UCSD-AML1 (cell line): Measurements from ENCODE around the gene SIRT5.

Experiments used
- DNase-seq: peaks from one replicate; lab custom pipeline; 2025; ENCODE audit not compliant: unreplicated experiment; lab: John Stamatoyannopoulos, UW

Gene SIRT5

DNA sequence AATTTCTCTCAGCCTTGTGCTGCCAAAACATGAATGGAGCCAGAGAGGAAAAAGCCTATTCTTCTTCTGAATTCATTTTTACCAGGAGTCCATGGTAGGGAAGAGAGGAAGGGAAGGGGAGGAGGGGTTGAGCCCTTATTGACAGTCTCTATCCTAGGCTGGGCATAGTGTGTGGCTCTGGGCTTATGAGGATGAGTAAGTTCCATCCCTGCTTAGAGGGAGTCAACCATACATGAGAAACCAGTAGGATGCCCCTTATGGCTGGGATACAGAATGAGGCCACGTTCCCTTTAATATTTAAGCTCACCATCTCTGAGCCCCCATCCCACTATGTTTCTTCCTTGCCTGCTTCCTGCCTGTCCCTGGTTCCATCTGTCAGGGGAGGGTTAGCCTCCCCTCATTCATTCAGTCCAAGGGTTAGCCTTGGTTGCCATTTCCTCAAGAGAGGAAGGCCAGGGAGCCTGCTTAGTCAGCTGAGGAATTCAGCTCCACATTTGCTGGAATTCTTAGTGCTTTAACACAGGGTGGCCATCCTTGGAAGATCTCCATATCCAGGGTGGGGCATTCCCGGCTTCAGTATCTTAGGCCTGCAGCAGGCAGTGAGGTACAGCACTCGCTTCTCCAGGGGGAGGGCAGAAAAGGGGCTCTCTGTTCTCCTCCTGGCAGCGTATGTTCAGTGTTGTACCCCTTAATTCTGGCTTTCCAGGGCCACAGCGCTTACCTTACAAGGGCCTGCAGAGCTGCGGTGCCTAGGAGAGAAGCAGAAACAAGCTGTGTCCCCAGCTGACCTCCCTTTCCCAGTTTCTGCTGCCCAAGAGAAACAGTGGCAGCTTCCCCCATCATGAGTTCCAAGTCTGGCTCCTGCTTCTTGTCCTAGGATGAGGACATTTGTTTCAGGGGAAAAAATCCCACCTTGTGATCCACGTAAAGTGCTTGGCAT, 12.5 kb downstream of the SIRT5 start:
- DNase-seq, result no peak

DNA sequence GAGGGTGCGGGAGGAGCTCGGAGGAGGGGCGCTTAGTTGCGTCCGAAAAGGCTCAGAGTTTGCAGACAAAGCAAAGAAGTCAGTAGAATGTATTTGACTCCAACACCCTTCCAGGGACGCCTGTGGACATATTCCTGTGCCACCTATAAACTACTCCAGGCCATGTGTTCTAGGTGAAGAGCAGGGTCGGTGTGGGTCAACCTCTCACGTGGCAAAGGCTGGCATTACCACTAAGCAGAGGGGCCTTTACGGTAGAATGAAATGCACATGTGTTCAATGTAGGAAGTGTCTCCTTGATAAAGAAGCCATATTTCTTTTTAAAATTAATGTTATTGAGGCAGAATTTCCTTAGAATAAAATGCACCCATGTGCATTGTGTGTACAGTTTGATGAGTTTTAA, 15.4 kb downstream of the SIRT5 start:
- DNase-seq, result no peak

DNA sequence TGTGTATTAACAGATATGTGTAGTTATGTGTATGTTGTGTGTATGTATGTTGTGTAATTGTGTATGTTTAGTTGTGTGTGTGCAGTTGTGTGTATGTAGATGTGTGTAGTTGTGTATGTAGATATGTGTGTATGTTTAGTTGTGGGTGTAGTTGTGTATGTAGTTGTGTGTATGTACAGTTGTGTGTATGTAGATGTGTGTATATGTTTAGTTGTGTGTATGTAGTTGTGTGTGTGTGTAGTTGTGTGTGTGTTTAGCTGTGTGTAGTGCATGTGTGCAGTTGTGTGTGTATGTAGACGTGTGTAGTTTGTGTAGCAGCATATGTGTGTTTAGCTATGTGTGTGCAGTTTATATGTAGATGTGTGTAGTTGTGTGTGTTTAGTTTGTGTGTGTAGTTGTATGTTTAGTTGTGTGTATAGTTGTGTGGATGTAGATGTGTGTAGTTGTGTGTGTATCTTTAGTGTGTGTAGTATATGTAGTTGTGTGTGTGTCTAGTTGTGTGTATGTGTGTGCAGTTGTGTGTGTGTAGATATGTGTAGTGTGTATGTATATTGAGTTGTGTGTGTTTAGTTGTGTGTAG, 16.3 kb downstream of the SIRT5 start:
- DNase-seq, result no peak

DNA sequence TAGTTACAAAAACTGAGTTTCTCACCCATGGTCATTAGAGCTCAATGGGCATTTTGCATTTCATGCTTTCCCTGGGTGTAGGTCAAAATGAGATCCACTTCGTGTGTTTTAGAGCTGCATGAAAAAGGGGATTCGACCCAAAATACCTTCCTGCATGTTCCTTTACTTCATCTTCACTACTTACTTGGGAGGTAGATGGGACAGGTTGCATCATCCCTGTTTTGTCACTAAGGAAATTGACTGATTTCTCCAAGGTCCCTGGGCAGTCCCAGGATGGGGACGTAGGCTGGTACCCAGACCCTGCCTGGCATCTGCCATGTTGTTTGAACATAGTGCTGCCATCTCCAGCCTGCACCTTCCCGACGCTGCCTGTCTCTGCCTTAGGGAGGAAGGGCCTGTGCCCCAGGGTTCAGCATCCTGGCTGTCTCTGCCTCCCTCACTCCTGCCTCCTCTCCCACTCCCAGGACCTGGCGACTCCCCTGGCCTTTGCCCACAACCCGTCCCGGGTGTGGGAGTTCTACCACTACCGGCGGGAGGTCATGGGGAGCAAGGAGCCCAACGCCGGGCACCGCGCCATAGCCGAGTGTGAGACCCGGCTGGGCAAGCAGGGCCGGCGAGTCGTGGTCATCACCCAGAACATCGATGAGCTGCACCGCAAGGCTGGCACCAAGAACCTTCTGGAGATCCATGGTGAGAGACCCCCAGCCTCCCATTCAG, 17.0 kb downstream of the SIRT5 start:
- no peak for DNase-seq

DNA sequence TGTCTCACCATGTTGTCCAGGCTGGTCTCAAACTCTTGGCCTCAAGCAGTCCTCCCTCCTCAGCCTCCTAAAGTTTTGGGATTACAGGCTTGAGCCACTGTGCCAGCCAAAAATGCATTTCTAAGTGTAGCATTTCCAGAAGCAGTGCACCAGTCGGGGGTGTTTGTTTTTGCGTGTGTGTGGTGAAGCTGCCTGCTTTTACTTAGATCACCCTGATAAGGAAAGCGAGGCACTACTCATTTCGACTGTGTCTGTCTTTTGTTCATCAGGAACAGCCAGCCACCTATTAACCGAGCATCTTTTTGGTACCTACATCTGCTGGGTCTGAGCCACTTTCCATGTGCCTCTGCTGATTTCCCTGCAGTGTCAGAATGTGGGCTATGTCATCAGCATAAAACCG, 18.7 kb downstream of the SIRT5 start:
- no peak for DNase-seq

DNA sequence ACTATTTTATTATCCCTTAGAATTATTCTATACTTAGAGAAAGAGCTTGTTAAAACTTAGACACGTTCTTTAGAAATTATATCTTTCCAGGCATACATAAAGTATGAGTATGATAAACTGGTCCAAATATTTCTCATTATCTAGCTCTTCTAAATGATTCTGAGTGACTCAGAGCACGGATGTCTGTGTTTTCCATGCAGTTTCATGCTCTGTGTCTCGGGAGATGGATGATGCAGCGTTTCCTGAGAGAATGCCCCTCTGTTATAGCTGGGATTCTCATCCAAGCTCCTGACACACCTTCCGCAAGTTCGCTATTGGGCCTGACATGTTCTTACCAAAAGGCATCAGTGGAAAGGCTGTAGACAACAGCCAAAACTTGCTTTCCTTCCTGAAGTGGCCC, 19.3 kb downstream of the SIRT5 start:
- DNase-seq, result no peak

DNA sequence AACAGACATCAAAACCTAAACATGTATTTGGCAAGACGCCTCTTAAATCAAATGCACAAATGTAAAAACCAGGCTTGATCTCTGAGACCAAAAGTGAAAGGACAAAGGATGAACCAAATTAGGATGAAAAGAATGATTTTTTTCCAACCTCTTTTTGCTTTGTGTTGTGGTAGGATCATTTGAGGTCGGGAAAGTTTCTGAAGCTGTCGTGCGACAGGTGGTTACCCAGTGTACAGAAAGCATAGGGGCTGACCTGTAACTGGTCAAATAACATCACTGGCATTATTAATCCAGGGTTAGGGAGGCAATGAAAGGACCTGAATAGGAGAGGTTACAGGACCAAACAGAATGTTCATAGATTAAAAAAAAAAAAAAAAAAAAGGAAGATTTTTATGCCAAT, 22.7 kb downstream of the SIRT5 start:
- no peak for DNase-seq

DNA sequence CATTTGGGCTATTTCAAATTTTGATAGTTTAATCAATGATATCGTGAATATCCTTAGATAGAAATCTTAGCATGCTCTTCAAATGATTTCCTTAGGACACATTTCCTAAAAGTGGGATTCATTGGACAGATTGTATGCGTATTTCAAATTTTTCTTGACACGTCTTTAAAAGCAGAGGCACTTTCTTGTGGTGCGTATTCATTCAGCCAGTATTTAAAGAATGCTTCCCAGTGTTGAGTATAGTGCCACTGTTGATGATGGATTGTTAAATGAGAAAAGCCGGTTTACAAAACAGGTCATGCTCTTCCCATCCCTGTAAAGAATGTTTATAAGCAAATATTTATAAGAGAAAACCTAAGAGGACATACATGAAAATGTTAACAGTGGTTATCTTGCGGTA, 25.6 kb downstream of the SIRT5 start:
- DNase-seq, result no peak

DNA sequence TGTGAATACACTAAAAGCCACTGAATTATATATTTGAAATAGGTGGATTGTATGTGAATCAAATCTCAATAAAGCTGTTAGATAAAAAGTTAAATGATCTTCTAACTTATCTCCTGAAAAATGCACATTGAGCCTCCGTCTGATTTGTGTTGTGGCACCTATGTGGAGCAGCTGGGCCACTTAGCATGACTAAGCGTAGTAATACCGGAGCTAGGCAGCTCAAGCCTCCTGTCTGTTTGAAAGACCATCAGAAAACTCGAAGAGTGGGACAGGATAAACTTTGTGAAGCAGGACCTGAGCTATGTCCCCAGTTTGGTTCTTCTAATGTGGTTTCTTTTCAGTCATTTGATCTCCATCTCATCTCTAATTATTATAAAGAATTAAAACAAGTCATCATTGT, 29.7 kb downstream of the SIRT5 start:
- DNase-seq, result no peak

DNA sequence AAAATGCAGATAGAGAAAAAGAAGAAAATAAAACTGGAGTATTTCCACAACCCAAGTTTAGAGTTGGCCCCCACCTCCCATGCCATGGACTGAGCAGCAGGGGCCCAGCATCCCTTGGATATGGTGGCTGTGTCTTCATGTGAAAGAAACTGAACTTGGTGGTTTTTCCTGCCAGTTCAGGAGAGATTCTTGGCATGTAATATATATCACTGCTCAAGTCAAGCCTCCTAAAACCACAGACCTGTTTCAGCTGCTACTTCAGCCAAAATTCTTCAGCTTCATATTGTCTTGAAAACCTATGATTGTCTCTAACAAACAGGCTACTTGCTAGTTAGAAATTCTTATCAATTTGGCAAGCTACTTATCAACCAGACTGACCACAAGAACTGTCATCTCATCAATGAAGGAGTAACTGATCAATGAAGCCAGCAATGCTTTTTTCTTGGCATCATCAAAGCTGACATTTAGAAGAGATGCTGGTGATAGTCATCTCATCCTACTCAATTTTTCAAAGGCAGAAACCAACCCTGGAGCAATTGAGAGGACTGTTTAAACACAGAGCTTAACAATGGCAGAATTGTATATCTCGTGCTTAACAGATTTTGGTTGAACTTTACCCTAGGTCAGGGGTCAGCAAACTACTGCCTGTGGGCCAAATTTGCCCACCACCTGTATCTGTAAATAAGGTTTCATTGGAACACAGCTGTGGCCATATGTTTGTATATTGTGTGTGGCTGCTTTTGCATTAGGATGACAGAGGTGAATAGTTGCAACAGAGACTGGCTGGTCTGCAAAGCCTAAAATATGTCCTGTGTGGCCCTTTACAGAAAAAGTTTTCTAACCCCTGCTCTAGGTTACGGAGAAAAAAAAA, 30.4 kb downstream of the SIRT5 start:
- DNase-seq, result no peak

DNA sequence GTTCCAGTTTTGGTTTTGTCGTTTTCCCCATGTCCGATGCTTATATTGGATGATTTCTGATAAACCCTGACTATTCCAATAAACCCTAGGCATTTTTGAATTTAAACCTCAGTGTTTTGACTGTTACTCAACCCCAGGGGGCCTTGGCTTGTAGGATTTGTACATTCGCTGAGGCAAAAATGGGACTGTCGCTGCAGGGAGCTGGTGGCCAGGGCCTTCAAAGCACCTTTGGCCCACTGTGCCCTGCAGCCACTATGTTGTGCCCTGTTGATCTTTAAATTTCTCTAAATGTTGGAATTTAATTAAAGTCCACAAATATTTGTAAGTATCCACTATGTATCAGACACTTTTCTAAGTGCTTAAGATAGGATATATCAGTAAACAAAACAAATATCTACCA, 31.2 kb downstream of the SIRT5 start:
- no peak for DNase-seq

DNA sequence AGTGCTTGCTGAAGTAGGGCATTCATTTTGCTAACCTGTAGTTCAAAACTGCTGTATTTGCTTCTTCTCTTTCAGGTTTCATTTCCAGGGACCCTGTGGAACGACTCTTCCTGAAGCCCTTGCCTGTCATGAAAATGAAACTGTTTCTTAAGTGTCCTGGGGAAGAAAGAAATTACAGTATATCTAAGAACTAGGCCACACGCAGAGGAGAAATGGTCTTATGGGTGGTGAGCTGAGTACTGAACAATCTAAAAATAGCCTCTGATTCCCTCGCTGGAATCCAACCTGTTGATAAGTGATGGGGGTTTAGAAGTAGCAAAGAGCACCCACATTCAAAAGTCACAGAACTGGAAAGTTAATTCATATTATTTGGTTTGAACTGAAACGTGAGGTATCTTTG, 37.3 kb downstream of the SIRT5 start:
- DNase-seq, result no peak

DNA sequence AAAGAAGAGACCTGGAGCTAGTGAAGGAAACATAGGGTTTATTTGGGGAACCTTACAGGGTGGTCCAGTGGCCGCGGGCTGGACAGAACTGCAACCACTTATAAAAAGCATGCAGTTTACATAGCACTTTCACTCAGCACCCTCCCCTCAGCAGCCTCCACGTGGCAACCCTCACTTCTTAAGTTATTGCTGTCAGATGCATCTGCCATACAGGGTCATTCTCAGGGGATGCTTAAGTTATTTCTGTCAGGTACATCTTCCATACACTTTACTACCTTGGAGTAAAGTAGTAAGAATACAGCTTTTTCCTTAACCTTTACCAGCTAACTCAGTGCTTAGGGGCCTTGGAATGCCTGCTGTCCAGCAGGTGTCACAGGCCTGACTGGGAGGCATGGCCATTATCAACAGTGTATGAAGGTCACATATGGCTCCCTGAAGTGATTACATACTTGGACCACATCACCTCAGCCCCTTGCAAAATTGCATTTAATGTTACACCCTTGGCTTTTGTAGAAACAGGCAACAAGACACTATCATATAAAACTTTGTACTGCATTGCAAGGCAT, 38.7 kb downstream of the SIRT5 start:
- DNase-seq, result no peak

DNA sequence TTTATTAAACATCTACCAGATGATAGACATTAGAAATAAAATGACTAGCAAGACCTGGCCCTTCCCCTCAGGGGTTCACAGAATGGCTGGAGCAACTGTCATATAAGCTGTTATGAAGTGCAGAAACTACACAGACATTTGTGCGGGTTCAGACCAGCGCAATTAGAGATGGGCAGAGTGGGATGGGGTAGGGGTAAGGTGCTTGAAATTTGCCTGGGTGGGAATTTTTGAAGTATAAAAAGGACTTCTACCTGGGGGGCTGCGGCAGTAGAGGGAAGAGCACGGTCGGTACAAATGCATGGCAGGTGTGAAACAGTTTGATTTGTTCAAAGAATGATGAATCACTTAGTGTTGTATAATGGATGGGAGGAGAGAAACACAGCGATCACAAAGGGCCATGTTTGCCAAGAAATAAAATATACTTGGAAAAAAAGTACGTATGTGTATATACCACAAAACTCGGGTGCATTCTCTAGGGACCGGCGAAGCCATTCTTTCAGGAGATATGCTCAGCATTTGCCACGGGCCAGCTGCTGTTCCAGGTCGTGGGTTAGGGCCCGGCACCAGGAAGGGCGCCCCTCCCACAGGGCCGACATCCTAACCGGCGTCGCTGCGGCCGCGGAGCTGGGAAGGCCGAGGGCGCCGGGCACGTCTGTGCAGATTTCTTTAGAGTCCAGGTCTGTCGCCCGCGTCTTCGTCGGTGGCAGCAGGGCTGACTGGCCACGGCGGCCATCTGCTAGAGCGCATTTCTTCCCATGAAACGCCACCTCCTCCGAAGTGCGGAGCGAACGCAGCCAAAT, 39.9 kb downstream of the SIRT5 start:
- DNase-seq, result peak; percentile 80

DNA sequence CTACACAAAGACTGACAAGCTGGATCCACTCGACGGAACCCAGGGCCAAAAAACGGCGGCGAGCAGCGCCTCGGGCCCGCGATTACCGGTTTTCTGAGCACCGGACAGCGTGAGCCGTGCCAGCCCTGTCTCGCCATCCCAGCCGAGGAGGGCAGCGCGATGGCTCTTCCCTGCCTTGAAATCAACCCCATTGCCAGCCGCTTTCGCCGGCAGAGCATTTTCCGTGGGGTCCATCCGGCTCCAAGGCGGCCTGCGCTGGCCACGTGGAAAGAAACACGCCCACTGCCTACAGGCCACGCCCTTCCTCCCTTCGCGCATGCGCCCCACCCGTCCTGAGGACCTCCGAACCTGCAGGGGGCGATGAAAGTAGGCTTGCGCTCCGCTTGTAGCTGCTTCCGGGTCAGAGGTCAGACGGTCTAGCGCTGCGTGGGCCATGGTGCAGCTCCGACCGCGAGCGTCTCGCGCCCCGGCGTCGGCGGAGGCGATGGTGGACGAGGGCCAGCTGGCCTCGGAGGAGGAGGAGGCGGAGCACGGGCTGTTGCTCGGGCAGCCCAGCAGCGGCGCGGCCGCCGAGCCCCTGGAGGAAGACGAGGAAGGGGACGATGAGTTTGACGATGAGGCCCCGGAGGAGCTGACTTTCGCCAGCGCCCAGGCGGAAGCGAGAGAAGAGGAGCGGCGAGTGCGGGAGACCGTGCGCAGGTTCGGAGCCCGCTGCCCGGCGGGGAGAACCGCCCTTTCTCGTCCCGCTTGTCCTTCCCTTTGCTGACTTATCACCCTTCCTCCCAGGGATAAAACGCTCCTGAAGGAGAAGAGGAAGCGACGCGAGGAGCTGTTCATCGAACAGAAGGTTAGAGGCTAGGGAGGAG, 40.8 kb downstream of the SIRT5 start, which contains the start of gene NOL7:
Gene NOL7, plus strand, starts transcription at position 410 of the 866 bp plus-strand sequence. Its CDS starts 24 bp downstream, at position 434.
- DNase-seq, result peak; percentile 97

DNA sequence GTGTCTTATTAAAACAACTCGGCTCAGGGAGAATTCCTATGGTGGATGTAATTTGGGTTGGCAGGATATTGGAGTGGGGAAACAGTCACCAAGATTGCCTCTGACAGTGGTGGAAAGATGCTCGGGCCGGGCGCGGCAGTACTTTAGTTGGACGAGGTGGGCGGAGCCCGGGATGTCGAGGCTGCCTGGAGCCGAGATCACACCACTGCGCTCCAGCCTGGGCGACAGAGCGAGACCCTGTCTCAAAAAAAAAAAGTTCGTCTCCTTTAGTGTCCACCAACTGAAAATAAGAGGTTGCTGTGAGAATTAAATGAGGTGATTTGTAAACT, 41.4 kb downstream of the SIRT5 start:
- DNase-seq, result peak; percentile 62

DNA sequence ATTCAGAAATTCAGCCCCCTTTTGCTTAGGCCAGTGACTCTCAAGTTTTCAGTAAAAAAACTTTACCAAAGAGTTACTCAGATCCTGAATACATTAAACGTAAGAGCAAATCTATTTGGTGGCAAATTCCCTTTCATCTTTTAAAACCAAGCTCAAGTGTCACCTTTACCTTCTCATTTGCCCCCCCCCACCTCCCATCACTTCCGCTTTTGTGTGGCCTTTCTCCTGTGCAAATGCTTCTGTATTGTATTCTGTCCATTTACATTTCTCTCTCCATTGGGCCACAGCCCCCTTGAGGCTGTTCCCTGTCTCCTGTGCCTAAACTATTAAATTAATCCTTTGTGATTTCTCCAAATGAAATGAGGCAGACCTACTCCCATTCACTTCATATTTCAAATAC, 42.7 kb downstream of the SIRT5 start:
- DNase-seq, result no peak

DNA sequence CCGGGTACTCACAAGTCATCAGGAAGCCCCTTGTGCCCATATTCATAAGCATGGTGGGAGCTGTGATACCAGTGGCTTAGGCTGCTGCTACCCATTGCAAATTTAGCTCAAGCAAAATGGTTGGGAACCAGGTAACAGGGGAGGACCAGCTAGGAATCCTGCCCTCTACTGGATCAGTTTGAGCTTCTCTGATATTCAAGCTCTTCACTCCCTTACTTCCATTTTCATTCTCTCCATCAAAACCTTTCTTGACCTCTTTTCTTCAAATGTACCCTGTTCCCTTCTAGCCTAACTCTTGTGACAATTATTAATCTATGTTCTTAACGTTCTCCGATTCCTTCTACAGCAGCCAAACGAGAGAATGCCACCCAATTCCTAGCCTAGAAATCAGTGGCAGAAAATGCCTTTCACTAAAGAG, 50.5 kb downstream of the SIRT5 start:
- DNase-seq, result no peak
